HepG2 (cell line): ENCODE data around the gene UROD. TPM values are rescaled to one million over a fixed set of nuclear protein-coding genes. Genes with fewer than 3 reads are reported as not detected.

ENCODE experiments used
- ATAC-seq: fragments of 200-7000 bp; cut with Tn5 transposase; 3 replicates; pipeline ENCODE4 v1.9.1; 2020; ENCODE audit warnings: mild to moderate bottlenecking, moderate library complexity
- BruUV-seq: library from RNA; stranded (reverse); fragments of 400-500 nt; replicated peaks from 2 replicates; lab custom pipeline; 2021; lab: Mats Ljungman, UMichigan
- CTCF ChIA-PET: fragments of 300-600 bp; formaldehyde crosslinking; extraction: SDS; loops from one replicate; lab custom pipeline; 2021; ENCODE audit warnings: low total read pairs, inconsistent platforms, low intra/inter-chr PET ratio; lab: Yijun Ruan, JAX
- POLR2A ChIA-PET: fragments of 350-600 bp; sonication (Branson Sonifier 250); formaldehyde crosslinking; loops from one replicate; lab custom pipeline; 2020; ENCODE audit warnings: antibody characterized with exemption, inconsistent platforms; lab: Yijun Ruan, JAX
- DNase-seq: peaks from one replicate; pipeline ENCODE4 v3.0.0-alpha.2; 2015; ENCODE audit warnings: low spot score
- FAIRE-seq: peaks from 3 replicates; lab custom pipeline; 2011; peaks lifted over from hg19 to GRCh38; lab: Jason Lieb, UNC
- H2AFZ ChIP-seq: one replicate; pipeline ENCODE4 v1.6.1; 2011; ENCODE audit warnings: low read length, inconsistent platforms
- H3K27ac ChIP-seq: fragments of 300-600 bp; 3 replicates; pipeline ENCODE4 v1.8.0; 2011; ENCODE audit warnings: mixed run types, mild to moderate bottlenecking, mixed read lengths, low read length, inconsistent platforms; ENCODE audit not compliant: insufficient read depth; ENCODE audit errors: extremely low read length
- H3K27me3 ChIP-seq, 2 experiments: fragments of 200-600 bp in 1 of 2; 2 replicates in 1 of 2; 3 replicates in 1 of 2; pipeline versions ENCODE4 v1.6.0 to v1.8.0; 2011; ENCODE audit warnings: low read length in 2 of 2, mild to moderate bottlenecking in 2 of 2, moderate library complexity in 2 of 2, inconsistent platforms in 1 of 2; ENCODE audit not compliant: insufficient read depth in 2 of 2, control insufficient read depth in 1 of 2
- H3K36me3 ChIP-seq, 2 experiments: fragments of 200-600 bp in 1 of 2; replicated peaks in 1 of 2; 2 replicates in 1 of 2; 3 replicates in 1 of 2; pipeline versions ENCODE4 v1.5.1 to v1.8.0; 2011; ENCODE audit warnings: low read length in 2 of 2, inconsistent platforms in 1 of 2; ENCODE audit not compliant: insufficient read depth in 2 of 2, control insufficient read depth in 1 of 2
- H3K4me1 ChIP-seq: 2 replicates; pipeline ENCODE4 v1.5.1; 2012; ENCODE audit warnings: low read length, inconsistent platforms; ENCODE audit not compliant: insufficient read depth
- H3K4me2 ChIP-seq: 2 replicates; pipeline ENCODE4 v1.6.0; 2011; ENCODE audit warnings: low read depth, low read length, inconsistent platforms
- H3K4me3 ChIP-seq, 3 experiments: fragments of 200-600 bp in 1 of 3; sonication (generic), shearing (Covaris generic) in 1 of 3; replicated peaks in 1 of 3; 2 replicates each; pipeline ENCODE4 v1.5.1; 2011 to 2016; ENCODE audit warnings: low read length in 3 of 3, inconsistent platforms in 2 of 3, low read depth in 2 of 3, mild to moderate bottlenecking in 2 of 3, control low read depth in 1 of 3, mixed read lengths in 1 of 3; ENCODE audit not compliant: insufficient read depth in 1 of 3
- H3K79me2 ChIP-seq: one replicate; pipeline ENCODE4 v1.6.1; 2011; ENCODE audit warnings: low read length, inconsistent platforms; ENCODE audit not compliant: insufficient read depth
- H3K9ac ChIP-seq: 2 replicates; pipeline ENCODE4 v1.6.0; 2011; ENCODE audit warnings: mild to moderate bottlenecking, low read depth, low read length, inconsistent platforms; ENCODE audit not compliant: insufficient read depth
- H3K9me3 ChIP-seq: 2 replicates; pipeline ENCODE4 v1.5.1; 2012; ENCODE audit warnings: mild to moderate bottlenecking, low read length
- H4K20me1 ChIP-seq: 2 replicates; pipeline ENCODE4 v1.6.0; 2011; ENCODE audit warnings: inconsistent platforms, mild to moderate bottlenecking, low read length, moderate library complexity; ENCODE audit not compliant: insufficient read depth
- IKZF5 ChIP-seq: IDR thresholded peaks from 2 replicates; pipeline ENCODE4 v1.6.1; 2018; ENCODE audit warnings: missing genetic modification reagents, mild to moderate bottlenecking, missing compliant biosample characterization
- KAT7 ChIP-seq: IDR thresholded peaks from 2 replicates; pipeline ENCODE4 v1.6.1; 2018; ENCODE audit warnings: borderline replicate concordance, missing compliant biosample characterization
- MTA1 ChIP-seq: sonication (generic); formaldehyde crosslinking; IDR thresholded peaks from 2 replicates; pipeline ENCODE4 v1.4.0; 2020; ENCODE audit warnings: missing genetic modification reagents, mild to moderate bottlenecking, borderline replicate concordance
- PHF5A ChIP-seq: IDR thresholded peaks from one replicate; pipeline ENCODE4 v1.6.1; 2018; ENCODE audit warnings: low read depth, missing genetic modification reagents; ENCODE audit not compliant: unreplicated experiment
- RNF2 ChIP-seq: fragments of 450-650 bp; conservative IDR thresholded peaks from 2 replicates; pipeline ENCODE4 v1.6.1; 2016; ENCODE audit warnings: low read depth
- SALL2 ChIP-seq: sonication (generic); formaldehyde crosslinking; IDR thresholded peaks from 2 replicates; pipeline ENCODE4 v1.8.1; 2023; ENCODE audit warnings: mild to moderate bottlenecking, missing genetic modification reagents, inconsistent platforms
- SRSF4 ChIP-seq: fragments of 200-400 bp; formaldehyde crosslinking; IDR thresholded peaks from one replicate; pipeline ENCODE4 v1.6.1; 2018; ENCODE audit warnings: mild to moderate bottlenecking, low read depth, low read length, moderate library complexity; ENCODE audit not compliant: poor library complexity, severe bottlenecking
- ZBTB37 ChIP-seq: sonication (generic); formaldehyde crosslinking; IDR thresholded peaks from 2 replicates; pipeline ENCODE4 v1.4.0; 2020; ENCODE audit warnings: mild to moderate bottlenecking, missing genetic modification reagents
- ZNF549 ChIP-seq: sonication (generic); formaldehyde crosslinking; IDR thresholded peaks from 2 replicates; pipeline ENCODE4 v1.5.0; 2020; ENCODE audit warnings: missing genetic modification reagents
- ZNF598 ChIP-seq: sonication (generic); formaldehyde crosslinking; IDR thresholded peaks from 2 replicates; pipeline ENCODE4 v1.5.1; 2020; ENCODE audit warnings: mild to moderate bottlenecking, missing genetic modification reagents, borderline replicate concordance
- ZNF713 ChIP-seq: sonication (generic); formaldehyde crosslinking; IDR thresholded peaks from 2 replicates; pipeline ENCODE4 v1.4.0; 2020; ENCODE audit warnings: mild to moderate bottlenecking, missing genetic modification reagents
- ZZZ3 ChIP-seq: sonication (generic); formaldehyde crosslinking; IDR thresholded peaks from 2 replicates; pipeline ENCODE4 v1.4.0; 2020; ENCODE audit warnings: missing genetic modification reagents, mild to moderate bottlenecking, borderline replicate concordance
- WGBS: methylation state at CpG from one replicate; pipeline ENCODE4 v1.1.6; 2017; ENCODE audit warnings: low lambda C conversion rate; 5-methylcytosine and 5-hydroxymethylcytosine counted together
- in situ Hi-C: cut with HindIII; loops from 2 replicates; pipeline ENCODE4 v1.10.0; 2017; ENCODE audit warnings: low pct_unique_long_range_greater_than_20kb; ENCODE audit not compliant: extremely low pct_ligation_motif_present
- intact Hi-C: fragments of 100-400 bp; cut with micrococcal nuclease; formaldehyde crosslinking; loops from one replicate; pipeline ENCODE4 v1.10.0; 2022; ENCODE audit not compliant: unreplicated experiment
- polyA plus RNA-seq, 8 experiments: library from polyadenylated mRNA; depleted of rRNA in 3 of 8; stranded (reverse) in 7 of 8; unstranded in 1 of 8; fragments of >200 nt; fragmentation: Illumina TruSeq in 4 of 8; extraction: Trizol in 4 of 8; gene quantifications; 2 replicates each; pipeline versions ENCODE4 v1.2.1 to v1.2.3, GENCODE V29; 2011 to 2016; ENCODE audit warnings: low read depth in 4 of 8, missing spikeins in 1 of 8, mixed read lengths in 1 of 8; ENCODE audit not compliant: insufficient read depth in 1 of 8
- total RNA-seq, 5 experiments: library from RNA; depleted of rRNA; stranded (reverse); fragments of >200 nt; fragmentation: Illumina TruSeq; extraction: Trizol; gene quantifications; 2 replicates each; pipeline ENCODE4 v1.2.3, GENCODE V29; 2016; ENCODE audit warnings: low read depth in 1 of 5
- TF ChIP-seq, protein P1 (sequence below): sonication (generic); formaldehyde crosslinking; IDR thresholded peaks from 2 replicates; pipeline ENCODE4 v1.8.1; 2023; ENCODE audit warnings: mild to moderate bottlenecking, moderate library complexity, missing genetic modification reagents

The UROD gene
- total and polyA plus RNA-seq, 2 of the 13 experiments (the other 11 are each of a cell fraction or from before 2014, with no cell fraction given) = 162 to 171 TPM

DNA sequence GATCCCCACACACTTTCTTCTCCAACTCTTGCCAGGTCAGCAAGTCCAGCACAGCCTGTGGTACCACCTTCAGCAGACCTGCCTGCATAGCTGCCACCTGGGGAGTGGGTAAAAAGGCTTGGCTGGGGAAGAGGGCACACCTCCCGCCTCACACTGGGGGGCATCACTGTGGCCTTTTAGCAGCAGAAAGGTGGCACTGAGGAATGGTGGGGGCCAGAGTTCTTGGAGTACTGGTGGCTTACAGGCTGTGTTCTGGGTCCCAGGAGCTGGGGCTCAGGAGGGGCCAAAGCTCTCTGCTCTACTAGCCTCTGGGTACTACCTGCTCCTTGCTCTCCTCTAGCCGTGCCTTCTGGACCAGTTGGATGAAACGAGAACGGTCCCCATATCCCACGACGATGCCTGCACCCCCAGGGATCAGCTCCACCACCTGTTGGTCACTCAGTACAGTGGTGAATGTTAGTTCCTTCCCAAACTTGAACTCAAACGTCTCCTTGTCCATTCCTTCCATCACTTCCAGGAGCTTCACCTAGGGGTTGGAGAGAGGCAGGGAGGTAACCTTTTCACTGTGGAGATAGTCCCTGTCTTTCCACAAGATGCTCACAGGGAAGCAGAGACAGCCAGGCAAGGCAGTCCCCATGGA lies 7.7 kb upstream of the UROD start:
- no peak for ATAC-seq
- CTCF ChIA-PET = no interaction called here
- TF ChIP-seq KAT7 (no peak), ZZZ3 (CRISPR knock-in tag) (no peak), ZNF598 (no peak), SALL2 (CRISPR knock-in tag) (no peak), IKZF5 (CRISPR knock-in tag) (no peak), RNF2 (no peak), MTA1 (CRISPR knock-in tag) (no peak), ZNF549 (CRISPR knock-in tag) (no peak), PHF5A (CRISPR knock-in tag) (no peak), ZNF713 (CRISPR knock-in tag) (no peak), ZBTB37 (CRISPR knock-in tag) (no peak), SRSF4 (no peak)
- TF ChIP-seq, protein P1, sequence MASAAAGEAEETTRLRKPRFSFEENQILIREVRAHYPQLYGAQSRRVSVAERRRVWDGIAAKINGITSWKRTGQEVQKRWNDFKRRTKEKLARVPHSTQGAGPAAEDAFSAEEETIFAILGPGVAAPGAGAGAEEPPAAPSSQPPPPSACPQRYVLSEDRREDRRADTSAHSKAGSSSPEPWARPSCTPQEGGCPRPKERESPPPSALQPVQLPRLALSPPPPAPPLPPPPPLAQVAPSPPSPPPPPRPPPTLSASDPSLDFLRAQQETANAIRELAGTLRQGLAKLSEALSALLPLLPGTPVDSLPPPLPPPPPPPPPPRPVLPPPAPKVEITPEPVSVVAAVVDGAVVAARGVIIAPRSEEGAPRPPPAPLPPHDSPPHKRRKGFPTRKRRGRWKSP (CRISPR knock-in tag) = no peak

More for the DNA sequence above, 7.7 kb upstream of the UROD start:
- Histone ChIP-seq H3K4me2 (no peak overlapping the region), H3K79me2 (no peaks in the 10 kb centered on the region), H3K4me1 (peaks cover under 1% of the 10 kb centered on the region; the same call in 1 of the 2 replicates), H3K9ac (no peak overlapping the region), H4K20me1 (no peaks in the 10 kb centered on the region), H3K27ac (no peak overlapping the region), H2AFZ (no peak overlapping the region), H3K9me3 (no peaks in the 10 kb centered on the region), H3K4me3 (no peak overlapping the region), H3K27me3 (no peaks in the 10 kb centered on the region), H3K36me3 (peaks cover 29 to 57% of the 10 kb centered on the region in 2 experiments)
- FAIRE-seq = no peak
- POLR2A ChIA-PET = interaction anchor here (0.5 kb wide), 1 partner anchor 102 kb away, joined by 3 read pairs; no protein-coding TSS in a partner anchor
- 86% methylated on average over 4 of the region's 7 CpGs for WGBS
- no peak for DNase-seq
- intact Hi-C loops (no loop called here), in situ Hi-C loops (loop anchor here (25.0 kb wide), 1 partner anchor 167 kb away; the partner anchor contains the start of gene PTCH2)
- BruUV-seq = no TSS peak
